HG03064 (cell line): ENCODE measurements around the gene CYLC1.

Experiments
- ATAC-seq: cut with Tn5 transposase; IDR thresholded peaks from one replicate; pipeline ENCODE4 v1.9.1; 2021; ENCODE audit warnings: low read depth; ENCODE audit not compliant: unreplicated experiment

CYLC1 gene

GRCh38 chrX:83860846-83861245 is at the start of gene CYLC1:
Gene CYLC1, plus strand, starts transcription at chrX:83861146. Its CDS starts 37 bp downstream, at chrX:83861183.
- ATAC-seq: no peak

- no peak for ATAC-seq
These were observed 41.6 kb upstream of the CYLC1 start for GRCh38 chrX:83819304-83819703.

GRCh38 chrX:83829874-83830273 is 31.1 kb upstream of the CYLC1 start:
- no peak for ATAC-seq

GRCh38 chrX:83845397-83845796 is 15.5 kb upstream of the CYLC1 start:
- peak; percentile 95 for ATAC-seq

- no peak for ATAC-seq
These were observed 13.6 kb upstream of the CYLC1 start for GRCh38 chrX:83847339-83847738.

GRCh38 chrX:83888585-83888984 is 27.6 kb downstream of the CYLC1 start:
- no peak for ATAC-seq

GRCh38 chrX:83892433-83892832 is 31.5 kb downstream of the CYLC1 start:
- ATAC-seq: no peak

GRCh38 chrX:83906921-83907320 is 46.0 kb downstream of the CYLC1 start:
- no peak for ATAC-seq

GRCh38 chrX:83916525-83916924 is 55.6 kb downstream of the CYLC1 start:
- ATAC-seq: no peak

- ATAC-seq: no peak
These were observed 73.3 kb downstream of the CYLC1 start for GRCh38 chrX:83934220-83934619.
